ENCODE data around the gene LSP1. TPM values are rescaled to one million over a fixed set of nuclear protein-coding genes. Genes with fewer than 3 reads are reported as not detected.

Gene LSP1
- total and polyA plus RNA-seq, 2 of the 4 experiments (the other 2 are of a cell fraction) = not detected

GRCh38 chr11:1916132-1916985 lies 63.5 kb downstream of the LSP1 start:
- ATAC-seq (ENCODE audit: low read depth) (no peak), DNase-seq (no peak)
- H3K36me3 ChIP-seq (ENCODE audit: control insufficient read depth, insufficient read depth, low read length) = no peaks in the 10 kb centered on the region
- no peak overlapping the region for H2AK9ac ChIP-seq (replicated peaks; ENCODE audit: low read depth, low read length, poor library complexity)
- H2BK120ac ChIP-seq (ENCODE audit: low read depth, low read length) = no peak overlapping the region
- peaks cover 6% of the 10 kb centered on the region; the same call in 1 of the 2 replicates for H3K27me3 ChIP-seq (ENCODE audit: control insufficient read depth, insufficient read depth, low read length)
- no peak overlapping the region for H4K8ac ChIP-seq (ENCODE audit: low read depth in 2 of 2, low read length in 2 of 2)
- no peak overlapping the region for H3K27ac ChIP-seq (ENCODE audit: insufficient read depth, low read length)
- H3K14ac ChIP-seq (replicated peaks; ENCODE audit: low read depth, low read length) = no peak overlapping the region
- no peak overlapping the region for H4K91ac ChIP-seq (ENCODE audit: insufficient read depth, low read depth, low read length)
- H2AFZ ChIP-seq (replicated peaks; ENCODE audit: low read length, poor library complexity) = no peak overlapping the region
- H3K9ac ChIP-seq (ENCODE audit: low read depth, low read length) = no peak overlapping the region
- CTCF ChIA-PET = no interaction called here
- no peaks in the 10 kb centered on the region for H3K79me1 ChIP-seq (ENCODE audit: low read depth in 1 of 2, low read length in 2 of 2)
- POLR2A ChIA-PET (ENCODE audit: unreplicated experiment) = no interaction called here
- no peak overlapping the region for H2AK5ac ChIP-seq (ENCODE audit: low read depth, low read length)
- no peak overlapping the region for H3K4me2 ChIP-seq (ENCODE audit: low read depth, low read length)
- BruUV-seq (replicated peaks) = no TSS peak
- H3K23ac ChIP-seq (ENCODE audit: low read depth, low read length) = no peak overlapping the region
- no peak overlapping the region for H2BK5ac ChIP-seq (ENCODE audit: low read depth, low read length, poor library complexity, severe bottlenecking)
- no peaks in the 10 kb centered on the region; the same call in 1 of the 2 replicates for H4K20me1 ChIP-seq (ENCODE audit: insufficient read depth, low read length)
- H3K18ac ChIP-seq (ENCODE audit: low read depth, low read length) = no peak overlapping the region
- intact Hi-C loops (cut with micrococcal nuclease) = no loop called here
- H3K9me1 ChIP-seq (ENCODE audit: insufficient read depth, low read length) = no peaks in the 10 kb centered on the region
- dilution Hi-C loops (cut with HindIII; ENCODE audit: low sequenced_read_pairs, unreplicated experiment) = no loop called here
- in situ Hi-C loops (cut with MboI; ENCODE audit: low sequenced_read_pairs) = no loop called here
- no peak overlapping the region for H4K5ac ChIP-seq (ENCODE audit: low read depth, low read length)
- WGBS, 2 experiments (ENCODE audit: extremely low coverage in 2 of 2, insufficient read length in 1 of 2) = 53% methylated on average over 6 of the region's 14 CpGs; no CpG with 5 or more reads in 1 of the 2 experiments
- no peak overlapping the region for H2BK20ac ChIP-seq (ENCODE audit: low read depth, low read length)
- H3K56ac ChIP-seq (ENCODE audit: extremely low read depth, insufficient read depth, low read length) = no peak overlapping the region
- no peak overlapping the region for H3K4ac ChIP-seq (ENCODE audit: low read depth, low read length)
- TF ChIP-seq CEBPB (IDR thresholded peaks at IDR 0.05; ENCODE audit: low read depth, low read length) (no peak), POLR2A (IDR thresholded peaks at IDR 0.05; ENCODE audit: low read depth, low read length) (no peak), FOS (IDR thresholded peaks at IDR 0.05; ENCODE audit: low read depth, low read length) (no peak), BHLHE40 (IDR thresholded peaks at IDR 0.05; ENCODE audit: low read depth, low read length) (no peak), CHD1 (IDR thresholded peaks at IDR 0.05; ENCODE audit: low read depth, low read length) (no peak), RCOR1 (IDR thresholded peaks at IDR 0.05; ENCODE audit: insufficient replicate concordance, low read length) (no peak), MAFK (IDR thresholded peaks at IDR 0.05; ENCODE audit: low read depth, low read length) (no peak), SMC3 (IDR thresholded peaks at IDR 0.05; ENCODE audit: low read depth, low read length) (no peak), MXI1 (IDR thresholded peaks at IDR 0.05; ENCODE audit: borderline replicate concordance, low read depth, low read length) (no peak), CTCF (conservative IDR thresholded peaks at IDR 0.05; ENCODE audit: low read depth, low read length) (no peak), USF2 (IDR thresholded peaks at IDR 0.05; ENCODE audit: low read depth, low read length) (no peak), MAZ (IDR thresholded peaks at IDR 0.05; ENCODE audit: borderline replicate concordance, low read depth, low read length) (no peak)
- no peaks in the 10 kb centered on the region for H3K4me1 ChIP-seq (ENCODE audit: control insufficient read depth, insufficient read depth, low read length)
- H2BK15ac ChIP-seq (ENCODE audit: low read depth, low read length) = no peak overlapping the region
- no peak overlapping the region for H3K4me3 ChIP-seq (ENCODE audit: insufficient read depth, low read depth, low read length)
- H3K9me3 ChIP-seq (ENCODE audit: control insufficient read depth, insufficient read depth, low read length) = no peaks in the 10 kb centered on the region
